ENCODE results near the gene TXNRD2. TPM values are rescaled to one million over a fixed set of nuclear protein-coding genes. Genes with fewer than 3 reads are reported as not detected.

TXNRD2 gene
- total and polyA plus RNA-seq, 10 of the 15 experiments (the other 5 are each of a cell fraction or from before 2014, with no cell fraction given), result 1.6 to 26.0 (median 13.9) TPM

DNA sequence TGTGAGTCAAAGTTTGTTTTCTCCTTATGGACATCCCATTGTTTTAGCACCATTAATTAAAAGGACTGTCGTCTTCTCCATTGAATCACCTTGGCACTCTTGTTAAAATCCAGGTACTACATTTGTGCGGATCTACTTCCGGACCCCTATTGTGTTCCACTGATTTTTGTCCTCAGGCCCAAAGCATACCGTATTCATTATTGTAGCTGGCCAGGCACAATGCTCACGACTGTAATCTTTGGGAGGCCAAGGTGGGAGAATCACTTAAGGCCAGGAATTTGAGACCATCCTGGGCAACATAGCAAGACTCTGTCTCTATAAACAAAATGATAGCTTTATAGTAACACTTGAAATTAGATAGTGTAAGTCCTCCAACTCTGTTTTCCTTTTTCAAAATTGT is 78.0 kb downstream of the TXNRD2 start:
- H3K4me2 ChIP-seq (ENCODE audit: control insufficient read depth, insufficient read depth), result no peak overlapping the region
- TF ChIP-seq MTA2 (IDR thresholded peaks at IDR 0.05; ENCODE audit: low read depth) (no peak), NFIC (IDR thresholded peaks at IDR 0.05; ENCODE audit: low read depth, low read length) (no peak), ZBTB33 (IDR thresholded peaks at IDR 0.05) (no peak), GABPA (IDR thresholded peaks at IDR 0.05; ENCODE audit: low read depth) (no peak), DPF2 (IDR thresholded peaks at IDR 0.05) (no peak), NFYA (IDR thresholded peaks at IDR 0.05; ENCODE audit: borderline replicate concordance, low read depth, low read length) (no peak), STAT3 (IDR thresholded peaks at IDR 0.05; ENCODE audit: low read depth, low read length) (no peak), NR2C2 (IDR thresholded peaks at IDR 0.05; ENCODE audit: borderline replicate concordance, control insufficient read depth, insufficient read length, low read depth) (no peak), IRF4 (IDR thresholded peaks at IDR 0.05; ENCODE audit: low read depth, low read length) (no peak), ZNF622 (IDR thresholded peaks at IDR 0.05) (no peak), PBX3 (IDR thresholded peaks at IDR 0.05; ENCODE audit: insufficient replicate concordance, low read depth, low read length) (no peak), TCF12 (IDR thresholded peaks at IDR 0.05; ENCODE audit: low read depth, low read length) (no peak)
- TF ChIP-seq, protein P1, sequence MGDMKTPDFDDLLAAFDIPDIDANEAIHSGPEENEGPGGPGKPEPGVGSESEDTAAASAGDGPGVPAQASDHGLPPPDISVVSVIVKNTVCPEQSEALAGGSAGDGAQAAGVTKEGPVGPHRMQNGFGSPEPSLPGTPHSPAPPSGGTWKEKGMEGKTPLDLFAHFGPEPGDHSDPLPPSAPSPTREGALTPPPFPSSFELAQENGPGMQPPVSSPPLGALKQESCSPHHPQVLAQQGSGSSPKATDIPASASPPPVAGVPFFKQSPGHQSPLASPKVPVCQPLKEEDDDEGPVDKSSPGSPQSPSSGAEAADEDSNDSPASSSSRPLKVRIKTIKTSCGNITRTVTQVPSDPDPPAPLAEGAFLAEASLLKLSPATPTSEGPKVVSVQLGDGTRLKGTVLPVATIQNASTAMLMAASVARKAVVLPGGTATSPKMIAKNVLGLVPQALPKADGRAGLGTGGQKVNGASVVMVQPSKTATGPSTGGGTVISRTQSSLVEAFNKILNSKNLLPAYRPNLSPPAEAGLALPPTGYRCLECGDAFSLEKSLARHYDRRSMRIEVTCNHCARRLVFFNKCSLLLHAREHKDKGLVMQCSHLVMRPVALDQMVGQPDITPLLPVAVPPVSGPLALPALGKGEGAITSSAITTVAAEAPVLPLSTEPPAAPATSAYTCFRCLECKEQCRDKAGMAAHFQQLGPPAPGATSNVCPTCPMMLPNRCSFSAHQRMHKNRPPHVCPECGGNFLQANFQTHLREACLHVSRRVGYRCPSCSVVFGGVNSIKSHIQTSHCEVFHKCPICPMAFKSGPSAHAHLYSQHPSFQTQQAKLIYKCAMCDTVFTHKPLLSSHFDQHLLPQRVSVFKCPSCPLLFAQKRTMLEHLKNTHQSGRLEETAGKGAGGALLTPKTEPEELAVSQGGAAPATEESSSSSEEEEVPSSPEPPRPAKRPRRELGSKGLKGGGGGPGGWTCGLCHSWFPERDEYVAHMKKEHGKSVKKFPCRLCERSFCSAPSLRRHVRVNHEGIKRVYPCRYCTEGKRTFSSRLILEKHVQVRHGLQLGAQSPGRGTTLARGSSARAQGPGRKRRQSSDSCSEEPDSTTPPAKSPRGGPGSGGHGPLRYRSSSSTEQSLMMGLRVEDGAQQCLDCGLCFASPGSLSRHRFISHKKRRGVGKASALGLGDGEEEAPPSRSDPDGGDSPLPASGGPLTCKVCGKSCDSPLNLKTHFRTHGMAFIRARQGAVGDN (IDR thresholded peaks at IDR 0.05), result no peak
- TF ChIP-seq, protein P2, sequence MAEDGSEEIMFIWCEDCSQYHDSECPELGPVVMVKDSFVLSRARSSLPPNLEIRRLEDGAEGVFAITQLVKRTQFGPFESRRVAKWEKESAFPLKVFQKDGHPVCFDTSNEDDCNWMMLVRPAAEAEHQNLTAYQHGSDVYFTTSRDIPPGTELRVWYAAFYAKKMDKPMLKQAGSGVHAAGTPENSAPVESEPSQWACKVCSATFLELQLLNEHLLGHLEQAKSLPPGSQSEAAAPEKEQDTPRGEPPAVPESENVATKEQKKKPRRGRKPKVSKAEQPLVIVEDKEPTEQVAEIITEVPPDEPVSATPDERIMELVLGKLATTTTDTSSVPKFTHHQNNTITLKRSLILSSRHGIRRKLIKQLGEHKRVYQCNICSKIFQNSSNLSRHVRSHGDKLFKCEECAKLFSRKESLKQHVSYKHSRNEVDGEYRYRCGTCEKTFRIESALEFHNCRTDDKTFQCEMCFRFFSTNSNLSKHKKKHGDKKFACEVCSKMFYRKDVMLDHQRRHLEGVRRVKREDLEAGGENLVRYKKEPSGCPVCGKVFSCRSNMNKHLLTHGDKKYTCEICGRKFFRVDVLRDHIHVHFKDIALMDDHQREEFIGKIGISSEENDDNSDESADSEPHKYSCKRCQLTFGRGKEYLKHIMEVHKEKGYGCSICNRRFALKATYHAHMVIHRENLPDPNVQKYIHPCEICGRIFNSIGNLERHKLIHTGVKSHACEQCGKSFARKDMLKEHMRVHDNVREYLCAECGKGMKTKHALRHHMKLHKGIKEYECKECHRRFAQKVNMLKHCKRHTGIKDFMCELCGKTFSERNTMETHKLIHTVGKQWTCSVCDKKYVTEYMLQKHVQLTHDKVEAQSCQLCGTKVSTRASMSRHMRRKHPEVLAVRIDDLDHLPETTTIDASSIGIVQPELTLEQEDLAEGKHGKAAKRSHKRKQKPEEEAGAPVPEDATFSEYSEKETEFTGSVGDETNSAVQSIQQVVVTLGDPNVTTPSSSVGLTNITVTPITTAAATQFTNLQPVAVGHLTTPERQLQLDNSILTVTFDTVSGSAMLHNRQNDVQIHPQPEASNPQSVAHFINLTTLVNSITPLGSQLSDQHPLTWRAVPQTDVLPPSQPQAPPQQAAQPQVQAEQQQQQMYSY (CRISPR knock-in tag; IDR thresholded peaks at IDR 0.05), result no peak
- H2AFZ ChIP-seq (ENCODE audit: control insufficient read depth, low read depth, low read length), result no peak overlapping the region
- WGBS (ENCODE audit: insufficient coverage, insufficient replicate concordance, low lambda C conversion rate, missing lambda C conversion rate), result 98% methylated on average over 5 of the region's 5 CpGs
- intact Hi-C loops (cut with micrococcal nuclease; ENCODE audit: unreplicated experiment) (no loop called here), in situ Hi-C loops (cut with MboI) (no loop called here)
- H3K4me3 ChIP-seq, result no peak overlapping the region
- SMC1A ChIA-PET (ENCODE audit: uncharacterized antibody, unreplicated experiment), result interaction anchor here (0.5 to 1.7 kb wide), 2 partner anchors 8 to 73 kb away, joined by 3 to 9 read pairs; no protein-coding TSS in a partner anchor
- H3K9me3 ChIP-seq (replicated peaks; ENCODE audit: control insufficient read depth, insufficient read depth, low read length), result no peaks in the 10 kb centered on the region
- POLR2A ChIA-PET, result no interaction called here
- no peak overlapping the region for H3K9ac ChIP-seq (ENCODE audit: control insufficient read depth, insufficient read depth, low read length)
- H3K27ac ChIP-seq (ENCODE audit: control insufficient read depth, insufficient read depth), result no peak overlapping the region
- H3K79me2 ChIP-seq (ENCODE audit: control insufficient read depth, insufficient read depth, low read length), result no peaks in the 10 kb centered on the region
- BruUV-seq (replicated peaks), result no TSS peak
- RAD21 ChIA-PET (ENCODE audit: unreplicated experiment), result no interaction called here
- CTCF ChIA-PET, result no interaction called here
- no peaks in the 10 kb centered on the region for H3K36me3 ChIP-seq (ENCODE audit: control insufficient read depth in 2 of 2, insufficient read depth in 2 of 2, low read length in 1 of 2)
- FAIRE-seq (no peak), DNase-seq (ENCODE audit: low read depth, low spot score) (no peak), ATAC-seq (no peak)
- H3K27me3 ChIP-seq (replicated peaks in 1 of 2; ENCODE audit: control insufficient read depth in 2 of 2, insufficient read depth in 2 of 2, low read length in 1 of 2), result no peaks in the 10 kb centered on the region
- H4K20me1 ChIP-seq (ENCODE audit: control insufficient read depth, insufficient read depth), result no peaks in the 10 kb centered on the region
- H3K4me1 ChIP-seq (ENCODE audit: control insufficient read depth, insufficient read depth, low read length), result no peaks in the 10 kb centered on the region
